Middle frontal gyrus (tissue), 1 donor: ENCODE data around the gene BANF2.

ENCODE experiments used
- DNase-seq: peaks from one replicate; pipeline ENCODE4 v3.0.0-alpha.2; 2015; ENCODE audit warnings: low spot score; ENCODE audit errors: extremely low spot score

The BANF2 gene

DNA sequence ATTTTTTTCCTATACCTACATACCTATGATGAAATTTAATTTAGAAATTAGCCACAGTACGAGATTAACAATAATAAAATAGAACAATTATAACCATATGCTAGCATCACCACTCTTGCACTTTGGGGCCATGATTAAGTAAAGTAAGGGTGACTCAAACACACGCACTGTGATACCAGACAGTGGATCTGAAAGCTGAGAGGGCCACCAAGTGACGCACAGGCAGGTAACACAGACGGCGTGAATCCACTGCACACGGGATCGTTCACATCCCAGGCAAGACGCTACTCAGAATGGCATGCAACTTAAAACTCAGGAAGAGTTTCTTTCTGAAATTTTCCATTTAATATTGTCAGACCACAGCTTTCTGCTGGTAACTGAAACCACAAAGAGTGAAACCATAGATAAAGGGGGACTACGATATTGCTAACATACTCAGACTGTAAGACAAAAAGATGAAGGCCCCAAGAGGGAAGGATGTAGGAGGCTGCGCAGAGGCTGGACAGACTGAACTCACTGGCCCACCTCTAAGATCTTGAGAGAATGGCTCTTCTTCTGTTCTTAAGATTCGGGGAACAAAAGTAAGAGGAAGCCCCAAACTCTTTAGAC, 35.6 kb upstream of the BANF2 start:
- DNase-seq = no peak

DNA sequence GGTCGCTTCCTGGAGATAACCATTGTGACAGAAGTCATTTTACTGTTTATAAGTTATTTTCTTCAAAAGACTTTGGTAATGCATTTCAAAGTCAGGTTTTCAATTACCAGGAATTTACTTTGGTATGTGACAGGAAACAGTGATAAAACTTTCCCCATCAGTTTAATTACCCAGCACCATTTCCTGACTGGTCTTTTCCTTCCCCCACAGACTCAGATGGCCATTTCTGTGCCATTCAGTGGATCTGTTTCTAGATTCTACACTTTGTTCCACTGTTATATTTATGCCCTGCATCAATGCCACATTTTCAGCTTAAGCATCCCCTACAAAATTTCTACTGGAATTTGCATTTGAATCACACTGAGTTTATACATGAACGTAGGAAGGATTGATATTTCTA, 34.0 kb upstream of the BANF2 start:
- DNase-seq = no peak

DNA sequence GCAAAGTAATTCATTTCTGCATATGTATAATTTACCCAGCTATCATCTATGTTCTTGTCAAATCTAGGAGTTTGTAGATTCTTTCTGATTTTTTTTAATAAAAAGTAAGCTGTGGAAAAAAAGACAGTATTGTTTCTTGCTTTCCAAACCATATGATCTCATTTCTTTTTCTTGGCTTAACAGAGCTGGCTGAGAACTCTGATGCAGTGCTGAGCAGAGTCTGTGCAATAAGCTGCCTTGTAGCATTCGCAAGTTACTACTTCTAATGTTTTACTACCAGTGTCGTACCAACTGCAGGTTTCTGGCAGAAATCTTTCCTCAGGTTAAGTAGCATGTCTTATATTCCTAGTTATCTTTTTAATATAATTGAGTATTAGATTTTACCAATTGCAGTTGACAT, 33.3 kb upstream of the BANF2 start:
- DNase-seq = no peak

DNA sequence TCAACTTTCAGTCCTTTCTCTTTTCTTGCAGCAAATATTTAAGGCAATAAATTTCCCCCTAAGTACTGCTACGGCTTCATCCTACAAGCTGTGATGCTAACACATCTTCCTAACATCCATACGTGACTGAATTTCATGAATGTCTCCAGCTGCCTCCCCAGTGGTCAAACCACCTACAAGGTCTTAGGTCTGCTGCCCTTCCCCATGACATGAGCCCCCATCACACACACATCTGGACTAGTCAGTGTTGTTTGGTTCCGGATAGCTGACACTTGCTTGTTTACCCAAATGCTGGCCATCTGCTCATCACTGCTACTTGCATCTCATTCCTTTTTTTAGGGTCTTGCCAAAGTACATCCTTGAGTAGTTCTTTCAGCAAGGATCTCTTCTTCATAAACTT, 32.3 kb upstream of the BANF2 start:
- DNase-seq = no peak

DNA sequence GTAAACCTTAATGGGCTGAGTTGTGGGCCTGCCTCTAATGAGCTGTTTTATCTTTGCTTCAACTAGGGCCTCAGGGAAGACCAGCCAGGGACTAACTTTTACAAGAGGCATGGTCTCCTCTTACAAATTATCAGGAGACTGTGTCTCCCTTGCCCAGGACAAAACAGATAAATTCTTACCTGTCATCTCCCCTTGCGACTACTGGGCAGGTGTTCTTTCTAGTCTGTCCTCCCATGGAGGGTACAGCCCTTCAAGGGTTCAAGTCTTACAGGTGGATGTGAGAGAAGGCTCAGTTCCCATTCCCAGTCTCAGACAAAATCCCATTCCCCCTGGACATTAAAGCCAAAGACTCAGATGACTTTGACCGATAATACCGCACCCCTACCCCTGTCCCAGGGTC, 31.3 kb upstream of the BANF2 start:
- no peak for DNase-seq

DNA sequence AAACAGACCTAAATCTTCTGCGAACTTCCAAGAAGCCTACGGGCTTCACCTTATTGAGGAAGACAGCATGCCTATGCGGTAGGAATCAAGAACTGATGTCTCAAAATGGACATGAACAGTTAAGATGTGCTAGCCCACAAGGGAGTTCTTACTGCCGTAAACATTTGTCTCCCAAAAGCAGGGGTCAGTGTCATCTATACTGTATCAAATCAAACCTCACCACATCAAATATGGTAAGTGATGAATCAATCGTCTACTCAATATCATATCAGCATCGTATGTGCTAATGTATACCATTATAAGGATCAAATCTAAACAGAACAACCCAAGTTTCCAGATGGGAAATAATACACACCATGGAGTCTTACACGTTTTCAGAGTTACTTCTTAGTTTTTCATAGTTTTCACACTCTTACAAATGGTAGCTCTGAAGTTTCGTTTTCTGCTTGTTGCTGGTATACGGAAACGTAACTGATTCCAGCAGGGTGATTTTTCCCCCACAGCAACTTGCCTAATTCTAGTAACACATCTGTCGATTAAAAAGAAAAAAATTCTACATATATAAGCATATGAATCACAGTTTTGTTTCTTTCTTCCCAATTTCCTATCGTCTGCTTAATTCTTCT, 30.3 kb upstream of the BANF2 start:
- DNase-seq = no peak

DNA sequence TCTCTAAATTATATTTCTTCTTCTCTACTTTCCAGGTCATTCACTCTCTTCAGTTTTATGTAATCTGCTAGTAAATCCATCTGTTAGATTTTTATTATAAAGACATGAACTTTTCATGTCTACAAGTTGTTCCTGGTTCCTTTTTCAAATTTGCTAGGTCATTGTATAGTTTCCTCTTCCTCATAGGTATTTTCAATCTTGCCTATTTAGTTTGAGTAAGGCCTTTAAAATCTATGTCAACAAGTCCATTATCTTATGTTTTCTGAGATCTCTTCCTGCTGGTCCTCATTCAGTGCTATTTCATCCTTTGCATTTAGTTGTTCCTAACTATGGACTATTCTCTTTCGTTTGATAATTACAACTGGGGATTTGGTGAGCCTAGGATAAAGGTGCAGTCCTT, 28.8 kb upstream of the BANF2 start:
- no peak for DNase-seq

DNA sequence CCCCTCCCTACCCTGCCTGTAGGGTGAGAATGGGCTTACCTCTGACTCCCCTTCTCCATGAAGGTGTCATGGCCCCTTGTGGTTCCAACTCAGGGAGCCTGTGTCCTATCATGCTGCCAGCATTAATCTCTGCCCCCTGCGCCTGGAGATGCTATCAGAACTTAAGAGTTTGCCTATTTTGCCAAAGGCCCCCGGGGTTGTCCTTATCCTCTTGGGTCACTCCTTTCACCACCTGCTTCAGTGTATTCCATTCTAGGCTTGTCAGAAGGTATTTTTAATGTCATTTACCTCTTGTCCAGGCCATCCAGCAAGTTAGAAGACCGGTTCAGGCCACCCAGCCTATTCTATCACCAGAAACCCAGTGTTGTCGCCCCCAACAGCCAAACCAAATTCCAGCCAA, 28.2 kb upstream of the BANF2 start:
- no peak for DNase-seq

DNA sequence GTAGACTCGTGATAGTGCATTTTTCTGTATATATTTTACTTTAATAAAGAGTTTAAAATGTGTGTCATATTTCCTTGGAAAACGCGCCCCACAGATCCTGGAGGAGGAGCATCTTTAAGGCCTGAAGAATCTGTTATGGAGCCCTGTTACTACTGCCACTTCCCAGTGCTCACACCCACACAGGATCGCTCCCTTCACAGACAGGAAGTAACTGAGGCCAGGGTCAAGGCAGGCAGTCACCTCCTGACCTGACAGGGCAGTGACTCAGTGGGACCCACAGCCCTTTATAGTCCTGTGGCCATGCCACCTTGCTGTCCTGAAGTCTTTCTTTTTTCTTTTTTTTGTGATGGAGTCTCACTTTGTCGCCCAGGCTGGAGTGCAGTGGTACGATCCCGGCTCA, 26.7 kb upstream of the BANF2 start:
- DNase-seq = no peak

DNA sequence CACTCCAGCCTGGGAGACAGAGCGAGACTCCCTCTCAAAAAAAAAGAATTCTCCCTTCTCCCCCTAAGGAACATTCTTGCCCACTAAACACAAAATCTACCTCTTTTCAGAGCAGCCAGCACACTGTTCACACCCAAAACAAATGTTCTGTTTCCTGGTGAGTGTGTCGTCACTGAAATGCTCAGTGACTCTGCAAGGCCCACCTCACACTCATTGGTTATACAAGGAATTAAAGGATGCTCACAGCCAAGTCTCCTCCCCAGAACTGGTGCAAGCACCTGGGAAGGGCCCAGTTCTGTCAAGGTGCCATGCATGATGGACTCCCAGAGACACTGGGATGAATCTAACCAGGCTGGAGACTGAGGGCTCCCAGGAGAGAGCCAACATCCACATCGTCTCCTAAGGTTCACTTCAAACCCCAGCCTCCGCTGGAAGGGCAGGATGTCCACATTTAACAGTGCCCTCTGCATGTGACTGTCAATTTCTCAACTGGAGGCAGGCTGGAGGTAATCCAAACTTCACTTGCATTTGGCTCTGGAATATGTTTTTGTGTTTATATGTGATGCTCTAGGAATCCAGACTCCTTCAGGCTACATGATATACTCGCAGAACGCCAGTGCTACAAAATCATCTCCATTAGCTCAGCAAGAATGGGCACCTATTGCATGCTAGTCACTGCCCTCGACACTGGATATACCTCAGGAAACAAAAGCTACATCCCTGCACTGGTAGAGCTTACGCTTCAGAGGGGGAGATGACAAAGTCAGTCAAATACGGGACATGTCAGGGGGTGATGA, 24.8 kb upstream of the BANF2 start:
- no peak for DNase-seq

DNA sequence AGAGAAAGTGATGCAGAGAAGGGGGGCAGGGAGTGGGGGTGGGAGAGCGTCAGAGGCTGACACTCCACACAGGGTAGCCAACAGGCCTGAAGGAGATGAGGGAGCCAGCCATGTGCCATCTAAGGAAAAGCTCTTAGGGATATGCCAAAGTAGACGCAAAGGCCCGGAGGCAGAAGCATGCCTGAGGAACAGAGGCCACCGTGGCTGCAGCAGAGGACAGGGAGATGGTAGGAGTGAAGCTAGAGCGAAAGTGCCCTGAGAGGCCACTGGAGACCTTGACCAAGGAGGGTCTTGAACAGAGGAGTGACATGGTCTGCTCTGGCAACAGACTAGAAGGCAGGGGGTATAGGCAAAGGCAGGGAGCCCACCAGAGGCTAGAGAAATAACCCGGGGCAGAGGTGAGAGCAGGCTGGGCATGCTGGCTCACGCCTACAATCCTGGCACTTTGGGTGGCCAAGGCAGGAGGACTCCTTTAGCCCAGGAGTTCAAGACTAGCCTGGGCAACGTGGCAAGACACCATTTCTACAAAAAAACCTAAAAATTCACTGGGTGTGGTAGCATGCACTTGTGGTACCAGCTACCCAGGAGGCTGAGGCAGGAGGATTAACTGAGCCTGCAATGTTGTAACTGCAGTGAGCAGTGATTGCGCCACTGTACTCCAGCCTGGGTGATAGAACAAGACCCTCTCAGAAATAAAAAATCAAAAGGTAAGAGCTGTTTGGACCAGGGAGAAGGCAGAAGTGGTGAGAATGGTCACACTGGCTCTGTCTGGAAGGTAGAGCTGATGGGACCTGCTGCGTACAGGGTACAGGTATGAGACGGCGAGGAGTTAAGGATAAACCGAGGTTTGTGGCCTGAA, 24.0 kb upstream of the BANF2 start:
- no peak for DNase-seq

DNA sequence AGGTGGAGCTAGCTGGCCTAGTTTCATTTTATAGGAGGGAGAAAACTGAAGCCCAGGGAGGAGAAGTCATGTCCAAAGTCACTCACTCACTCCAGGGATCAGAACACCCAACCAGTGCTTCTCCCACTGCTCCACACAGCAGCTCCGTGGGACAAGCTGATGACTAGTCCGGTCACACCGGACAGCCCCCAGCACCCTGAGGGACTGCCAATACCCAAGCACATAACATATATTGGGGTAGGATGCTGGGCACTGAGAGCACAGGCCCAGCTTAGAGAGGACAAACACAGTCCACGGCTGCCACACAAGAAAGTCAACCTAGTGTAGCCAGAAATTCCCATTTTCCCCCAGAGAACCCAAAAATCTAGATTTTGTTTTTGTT, 23.4 kb upstream of the BANF2 start:
- no peak for DNase-seq

DNA sequence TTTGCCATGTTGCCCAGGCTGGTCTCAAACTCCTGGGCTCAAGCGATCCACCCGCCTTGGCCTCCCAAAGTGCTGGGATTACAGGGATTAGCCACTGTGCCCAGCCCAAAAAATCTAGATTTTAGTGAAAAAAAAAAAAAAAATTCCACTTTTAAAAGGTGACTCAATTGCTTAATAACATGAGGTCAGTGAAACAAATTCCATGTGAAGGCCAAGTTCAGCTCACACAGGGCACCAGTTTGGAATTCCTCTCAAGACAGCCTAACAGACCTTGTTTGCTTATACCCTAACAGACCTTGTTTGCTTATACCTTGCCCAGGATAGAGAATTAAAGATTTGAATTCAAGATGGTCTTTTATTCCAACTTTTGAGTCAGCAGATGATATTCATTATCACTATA, 22.8 kb upstream of the BANF2 start:
- no peak for DNase-seq

DNA sequence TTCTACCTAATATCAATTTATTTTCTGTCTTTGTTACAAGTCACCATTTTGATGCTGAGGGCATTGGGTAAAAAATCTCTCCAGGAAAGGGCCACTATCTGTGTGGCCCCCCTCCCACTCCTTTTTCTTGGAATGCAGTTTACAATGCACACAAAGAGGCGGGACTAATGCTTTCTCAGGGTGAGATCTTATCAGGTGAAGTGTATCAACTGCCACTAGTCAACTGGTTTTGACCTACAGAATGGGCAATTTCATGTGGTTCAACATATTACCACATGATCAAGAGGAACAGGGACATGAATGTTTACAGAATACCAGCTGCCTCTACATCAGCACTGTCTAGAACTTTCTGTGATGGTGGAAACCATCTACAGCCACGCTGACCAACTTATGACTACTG, 21.5 kb upstream of the BANF2 start:
- no peak for DNase-seq

DNA sequence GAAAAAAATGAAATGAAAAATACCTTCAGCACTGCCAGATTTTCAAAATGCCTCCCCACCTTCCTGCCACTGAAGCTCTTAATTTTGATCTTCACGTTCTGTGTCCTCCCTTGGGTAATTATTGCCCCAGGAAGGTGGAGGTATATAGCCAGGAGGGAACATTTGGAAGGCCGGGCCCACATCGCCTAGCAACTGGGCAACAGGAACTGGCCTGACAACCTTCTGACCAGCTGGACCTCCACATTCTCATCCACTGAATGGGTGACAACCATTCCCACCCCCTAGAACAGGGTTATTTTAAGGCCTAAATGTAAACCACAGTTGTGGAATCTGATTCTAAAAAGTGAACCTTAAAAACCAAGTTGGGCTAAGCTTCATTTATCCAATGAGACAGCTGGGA, 20.9 kb upstream of the BANF2 start:
- no peak for DNase-seq

DNA sequence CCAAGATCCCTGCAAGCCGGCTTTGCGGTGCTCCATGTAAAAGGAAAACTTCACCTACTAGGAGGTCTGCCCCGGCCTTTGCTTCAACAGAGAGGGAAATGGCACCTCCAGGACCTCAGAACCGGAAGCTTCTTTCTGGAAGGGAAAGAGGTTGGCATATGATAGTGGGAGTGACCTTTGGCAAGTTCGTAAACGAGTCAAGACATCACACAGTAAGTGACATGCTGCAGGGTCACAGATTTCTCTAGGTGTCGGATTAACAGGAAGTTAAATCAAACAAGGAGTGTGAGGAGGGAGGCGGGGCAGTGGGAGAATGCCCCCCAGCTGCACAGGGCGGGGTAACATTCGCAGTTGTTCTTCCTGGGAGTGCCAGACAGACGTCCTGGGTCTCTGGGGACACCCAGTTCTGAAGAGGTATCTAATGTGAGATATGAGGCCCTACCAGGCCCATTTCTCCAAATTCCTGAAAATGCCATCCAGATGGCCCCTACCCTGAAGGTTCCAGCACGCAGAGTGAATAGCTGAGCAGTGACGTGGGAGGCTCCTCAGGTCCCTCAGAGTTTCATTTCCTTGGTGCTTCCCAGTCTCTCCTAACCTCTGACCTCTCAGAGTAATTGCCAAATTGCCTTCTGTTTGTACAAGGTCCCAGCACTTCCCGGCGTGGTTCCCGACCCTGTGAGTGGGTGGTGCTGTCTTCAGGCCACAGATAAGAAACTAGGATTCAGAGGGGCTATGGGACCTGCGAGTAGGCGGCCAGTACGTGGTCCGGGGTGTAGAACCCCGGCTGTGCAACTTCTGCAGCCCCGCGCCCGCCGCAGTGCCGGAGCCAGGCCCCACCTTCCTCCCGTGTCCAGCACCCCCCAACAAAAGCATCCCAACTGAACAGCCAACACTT, 19.6 kb upstream of the BANF2 start:
- no peak for DNase-seq

DNA sequence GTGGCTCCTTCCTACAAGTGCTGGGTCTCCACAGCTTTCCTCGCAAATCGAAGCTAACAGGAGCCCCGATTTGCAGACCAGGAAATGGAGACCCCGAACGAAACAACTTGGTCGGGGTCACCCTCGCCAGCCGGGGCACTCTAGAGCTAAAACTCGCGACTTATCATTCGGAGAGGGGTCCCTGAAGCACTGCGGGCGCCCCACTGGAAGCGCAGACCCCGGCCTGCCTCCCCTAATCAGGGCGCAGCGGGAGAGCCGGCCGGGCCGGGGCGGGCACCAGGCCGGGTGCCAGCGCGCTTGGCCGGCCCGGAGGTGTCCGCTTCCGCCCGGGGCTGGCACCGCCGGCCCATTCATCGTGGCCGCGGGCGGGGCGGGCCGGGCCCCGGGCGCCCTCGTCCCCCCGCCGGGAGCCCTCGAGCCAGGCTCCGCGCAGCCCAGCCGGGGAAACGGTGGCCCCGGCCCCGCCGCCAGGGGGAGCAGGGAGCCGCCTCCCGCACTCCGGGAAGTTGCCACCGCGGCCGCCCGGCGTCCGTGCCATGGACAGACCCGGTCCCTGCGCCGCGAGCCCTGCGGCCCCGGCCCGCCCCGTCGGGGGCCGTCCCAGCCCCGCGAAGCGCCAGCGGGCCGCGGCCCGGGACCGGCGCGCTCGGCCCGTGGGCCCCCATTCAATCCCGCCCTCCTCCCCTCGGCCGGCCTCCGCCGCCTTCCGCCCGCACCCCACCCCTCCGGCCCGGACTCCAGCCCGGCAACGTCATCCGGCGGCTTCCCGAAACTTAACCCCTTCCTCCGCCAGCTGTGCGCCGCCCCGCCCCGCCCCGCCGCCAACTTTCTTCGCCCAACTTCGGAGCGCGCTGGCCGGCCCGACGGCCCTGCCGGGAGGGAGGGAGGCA, 18.7 kb upstream of the BANF2 start:
- DNase-seq = peak; percentile 25

DNA sequence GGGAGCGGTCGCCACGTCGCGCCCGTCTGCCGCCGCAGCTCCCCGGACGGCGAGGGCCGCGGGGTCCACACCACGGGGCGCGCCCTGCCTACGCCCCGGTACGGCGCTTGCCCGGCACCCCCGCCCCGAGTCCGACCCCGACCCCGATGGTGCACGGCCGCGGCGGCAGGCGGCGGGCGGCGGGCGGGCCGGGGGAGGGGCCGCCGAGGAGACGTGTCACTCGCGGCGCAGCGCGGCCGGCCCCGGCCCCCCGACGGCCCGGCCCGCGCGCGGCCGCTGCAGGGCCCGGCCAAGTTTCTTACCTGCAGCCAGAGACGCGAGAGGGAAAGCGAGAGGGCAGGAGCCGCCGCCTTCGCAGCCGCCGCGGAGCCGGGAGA, 18.1 kb upstream of the BANF2 start:
- DNase-seq = no peak

DNA sequence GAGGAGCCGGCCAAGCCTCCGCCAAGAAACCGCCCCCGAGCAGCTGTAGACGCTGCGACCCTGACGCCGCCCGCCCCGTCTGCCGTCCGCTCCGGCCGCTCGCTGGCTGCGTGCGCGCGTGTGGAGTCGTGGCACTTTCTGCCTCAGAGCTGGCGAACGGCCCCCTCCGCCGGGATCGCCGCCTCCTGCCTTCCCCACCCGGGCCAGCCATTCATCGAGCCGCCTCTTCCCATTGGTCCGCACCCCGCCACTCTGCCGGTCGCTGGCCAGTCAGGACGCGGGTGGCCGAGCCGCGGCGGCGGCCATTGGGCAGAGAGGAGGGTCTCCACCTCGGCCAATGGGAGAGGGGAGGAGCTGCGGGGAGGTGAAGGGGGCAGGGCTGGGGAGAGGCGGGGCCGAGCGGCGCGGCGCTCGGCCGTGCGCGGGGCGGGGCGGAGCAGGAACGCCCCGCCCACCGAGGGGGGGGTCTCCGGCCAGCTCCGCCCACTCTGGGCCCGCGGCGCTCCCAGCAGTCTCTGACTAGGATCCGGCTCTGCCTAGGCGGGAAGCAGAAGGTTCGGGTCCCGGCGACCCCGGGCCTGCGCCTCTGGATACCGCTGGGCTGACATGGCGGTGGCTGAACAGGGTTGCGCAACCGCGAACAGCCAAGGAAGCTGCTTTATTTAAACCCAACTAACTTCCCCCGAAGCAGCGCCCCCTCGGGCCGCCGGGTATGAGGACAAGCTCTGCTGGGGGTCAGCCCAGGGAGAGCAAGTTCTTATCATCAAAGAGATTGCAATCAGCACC, 17.5 kb upstream of the BANF2 start, which contains the start of gene RRBP1:
TSS of gene RRBP1 (minus strand) at position 140 of the 786 bp plus-strand sequence. CDS start 21,735 bp downstream, outside the sequence.
- peak; percentile 98 for DNase-seq
